CD8-positive, alpha-beta memory T cell (primary cell): Measurements from ENCODE around the gene CXCL17. TPM values are rescaled to one million over a fixed set of nuclear protein-coding genes. Genes with fewer than 3 reads are reported as not detected.
"Not testable (repeated sequence)": the region's sequence is repeated elsewhere in the genome, so short reads cannot be mapped to it uniquely, and the experiment has no call there.

Experiments used
- CTCF ChIA-PET: fragments of 350-600 bp; sonication (Branson Sonifier 250); formaldehyde crosslinking; loops from one replicate; lab custom pipeline; 2021; ENCODE audit warnings: antibody characterized with exemption; lab: Charles Lee
- POLR2A ChIA-PET: fragments of 350-600 bp; sonication (Branson Sonifier 250); formaldehyde crosslinking; loops from one replicate; lab custom pipeline; 2021; ENCODE audit warnings: antibody characterized with exemption; lab: Charles Lee
- DNase-seq, 5 donors: peaks; one replicate each; pipeline versions ENCODE4 v3.0.0 to v3.0.0-alpha.2; 2020 to 2022; ENCODE audit warnings: mixed read lengths in 1 of 5
- H3K27ac ChIP-seq: one replicate; pipeline ENCODE4 v1.7.0; 2013; ENCODE audit warnings: low read depth, mild to moderate bottlenecking, low read length, moderate library complexity
- H3K27me3 ChIP-seq: 2 replicates; pipeline ENCODE4 v1.7.0; 2013; ENCODE audit warnings: low read length, mild to moderate bottlenecking; ENCODE audit not compliant: insufficient read depth, poor library complexity, severe bottlenecking
- H3K36me3 ChIP-seq: 2 replicates; pipeline ENCODE4 v1.7.0; 2013; ENCODE audit warnings: mild to moderate bottlenecking, low read length, moderate library complexity; ENCODE audit not compliant: insufficient read depth
- H3K4me1 ChIP-seq: 2 replicates; pipeline ENCODE4 v1.7.0; 2013; ENCODE audit warnings: mild to moderate bottlenecking, low read length, moderate library complexity; ENCODE audit not compliant: insufficient read depth
- H3K4me3 ChIP-seq: 2 replicates; pipeline ENCODE4 v1.7.0; 2013; ENCODE audit warnings: mild to moderate bottlenecking, low read length
- H3K9me3 ChIP-seq: 2 replicates; pipeline ENCODE4 v1.7.0; 2013; ENCODE audit warnings: mild to moderate bottlenecking, low read length
- H3K27ac Mint-ChIP-seq, 8 donors: one replicate each; pipeline ENCODE4 v1.8.0; 2020 to 2021; ENCODE audit warnings: mixed read lengths in 8 of 8, mild to moderate bottlenecking in 6 of 8, inconsistent platforms in 3 of 8, moderate library complexity in 3 of 8
- H3K27me3 Mint-ChIP-seq, 2 donors: one replicate each; pipeline ENCODE4 v1.8.0; 2020 to 2021; ENCODE audit warnings: mixed read lengths in 2 of 2, mild to moderate bottlenecking in 1 of 2, moderate library complexity in 1 of 2
- H3K36me3 Mint-ChIP-seq, 3 donors: one replicate each; pipeline ENCODE4 v1.8.0; 2020 to 2021; ENCODE audit warnings: mixed read lengths in 3 of 3, inconsistent platforms in 1 of 3, mild to moderate bottlenecking in 1 of 3
- H3K4me1 Mint-ChIP-seq, 3 donors: one replicate each; pipeline ENCODE4 v1.8.0; 2020 to 2021; ENCODE audit warnings: mixed read lengths in 3 of 3, inconsistent platforms in 1 of 3, mild to moderate bottlenecking in 1 of 3
- H3K4me3 Mint-ChIP-seq, 7 donors: one replicate each; pipeline ENCODE4 v1.8.0; 2020 to 2021; ENCODE audit warnings: mixed read lengths in 7 of 7, mild to moderate bottlenecking in 6 of 7, moderate library complexity in 4 of 7, inconsistent platforms in 2 of 7
- H3K9me3 Mint-ChIP-seq, 5 donors: one replicate each; pipeline ENCODE4 v1.8.0; 2020 to 2022; ENCODE audit warnings: mixed read lengths in 5 of 5, mild to moderate bottlenecking in 3 of 5, moderate library complexity in 2 of 5, inconsistent platforms in 1 of 5
- polyA plus RNA-seq: library from polyadenylated mRNA; unstranded; fragments of 300-500 nt; fragmentation: Illumina TruSeq; gene quantifications from one replicate; pipeline ENCODE4 v1.2.3, GENCODE V29; 2021
- total RNA-seq, 2 experiments: library from RNA; stranded (reverse); gene quantifications; one replicate each; pipeline ENCODE4 v1.2.3, GENCODE V29; 2021

Gene CXCL17
- total RNA-seq: not detected
- polyA plus RNA-seq: not detected

DNA sequence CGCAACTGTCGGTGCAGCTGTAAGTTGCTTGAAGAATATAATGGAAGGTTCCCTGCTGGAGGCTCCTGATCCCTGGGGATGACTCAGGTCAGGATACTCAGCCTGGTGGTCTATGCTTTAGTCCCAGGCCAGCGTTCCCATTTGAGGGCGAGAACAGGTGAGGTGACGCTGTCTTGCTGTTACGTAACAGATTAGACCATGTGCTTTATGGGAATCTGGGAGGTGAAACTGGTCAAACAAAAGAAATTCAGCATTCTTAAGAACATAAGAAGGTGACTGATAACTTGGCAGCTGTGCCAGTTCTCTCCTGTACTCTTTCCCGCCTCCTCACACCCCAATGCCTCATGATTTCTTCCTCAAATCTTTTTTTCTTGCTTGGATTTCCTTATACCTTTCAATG is at the start of gene CXCL17:
Gene CXCL17 (minus strand): TSS at position 114 of the 400 bp plus-strand sequence. CDS start 114 bp downstream, outside the sequence.
- Mint-ChIP-seq H3K27me3 (no peaks in the 10 kb centered on the region), H3K27ac (peak within 1 kb of the TSS in 3 of 8 donors; percentile 27 to 58 (median 52)), H3K36me3 (no peaks in the 10 kb centered on the region), H3K9me3 (no peaks in the 10 kb centered on the region), H3K4me1 (peaks cover 20 to 31% (median 21%) of the 10 kb centered on the region in 3 donors), H3K4me3 (no peak within 1 kb of the TSS)
- no peaks in the 10 kb centered on the region for H3K27me3 ChIP-seq
- CTCF ChIA-PET: interaction anchor here (3.3 kb wide), 1 partner anchor 7 kb away, joined by 33 read pairs; no protein-coding TSS in a partner anchor
- no peaks in the 10 kb centered on the region for H3K36me3 ChIP-seq
- no peaks in the 10 kb centered on the region for H3K9me3 ChIP-seq
- DNase-seq: no peak
- POLR2A ChIA-PET: no interaction called here
- peaks cover 19% of the 10 kb centered on the region for H3K4me1 ChIP-seq
- H3K27ac ChIP-seq: no peak within 1 kb of the TSS
- H3K4me3 ChIP-seq: no peak within 1 kb of the TSS

DNA sequence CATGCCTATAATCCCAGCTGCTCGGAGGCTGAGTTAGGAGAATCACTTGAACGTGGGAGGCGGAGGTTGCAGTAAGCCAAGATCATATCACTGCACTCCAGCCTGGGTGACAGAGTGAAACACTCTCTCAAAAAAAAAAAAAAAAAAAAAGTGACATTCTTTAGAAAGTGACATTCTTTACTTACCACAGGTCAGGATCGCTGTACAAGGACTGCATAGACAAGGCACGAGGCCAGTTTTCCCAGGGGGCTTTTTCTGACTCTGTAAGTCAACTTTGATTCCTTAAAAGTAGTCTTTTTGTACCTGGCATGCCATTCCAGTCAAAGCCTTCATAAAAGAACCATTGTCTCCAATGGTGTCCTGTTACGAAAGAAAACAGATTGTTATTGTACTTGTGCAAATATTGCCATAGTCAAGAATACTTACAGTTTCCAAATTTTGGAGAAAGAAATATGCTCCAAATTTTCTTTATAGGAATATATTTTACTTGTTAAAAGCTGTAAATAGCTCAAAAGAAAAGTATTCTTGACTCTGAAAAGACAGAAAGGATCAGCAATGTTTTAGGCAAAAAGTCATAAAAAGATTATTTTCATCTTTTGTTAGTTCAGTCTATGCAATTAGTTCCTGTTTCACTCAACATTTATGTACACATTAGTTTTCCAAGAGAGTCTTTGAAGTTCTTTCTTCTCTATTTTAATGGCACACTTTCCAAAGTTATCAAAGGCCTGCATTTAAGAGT is 46.2 kb upstream of the CXCL17 start:
- Mint-ChIP-seq H3K4me3 (no peak overlapping the region), H3K4me1 (peaks cover 0 to 3% (median 0%) of the 10 kb centered on the region in 3 donors), H3K9me3 (no peaks in the 10 kb centered on the region), H3K27ac (no peak overlapping the region), H3K27me3 (no peaks in the 10 kb centered on the region), H3K36me3 (peaks cover 0 to 2% (median 0%) of the 10 kb centered on the region in 3 donors)
- no peak for DNase-seq
- no peaks in the 10 kb centered on the region for H3K36me3 ChIP-seq
- no peaks in the 10 kb centered on the region for H3K9me3 ChIP-seq
- no peak overlapping the region for H3K4me3 ChIP-seq
- no peak overlapping the region for H3K27ac ChIP-seq
- POLR2A ChIA-PET: no interaction called here
- H3K4me1 ChIP-seq: no peaks in the 10 kb centered on the region
- no peaks in the 10 kb centered on the region for H3K27me3 ChIP-seq
- CTCF ChIA-PET: no interaction called here

DNA sequence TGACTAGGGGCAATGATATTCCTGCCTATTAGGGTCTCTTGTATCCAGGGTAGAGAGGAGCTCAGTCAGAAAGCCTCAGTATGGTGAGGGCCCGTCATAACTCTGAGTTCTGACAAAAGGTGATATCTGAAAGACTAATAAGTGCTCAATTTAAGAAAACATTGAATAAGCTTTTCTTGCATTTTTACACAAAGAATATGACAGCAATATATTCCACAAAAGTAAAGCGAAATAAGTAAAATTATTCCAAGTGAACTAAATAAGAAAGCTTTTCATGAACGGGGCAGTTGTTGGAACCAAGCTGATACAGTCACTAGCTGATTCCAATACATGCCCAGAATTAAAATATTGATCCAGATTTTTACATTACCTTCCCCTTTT is 45.0 kb upstream of the CXCL17 start:
- Mint-ChIP-seq H3K4me1 (peaks cover 0 to 3% (median 0%) of the 10 kb centered on the region in 3 donors), H3K27me3 (no peaks in the 10 kb centered on the region), H3K9me3 (no peaks in the 10 kb centered on the region), H3K36me3 (peaks cover 0 to 3% (median 0%) of the 10 kb centered on the region in 3 donors), H3K4me3 (no peak overlapping the region), H3K27ac (no peak overlapping the region)
- Histone ChIP-seq H3K4me3 (no peak overlapping the region), H3K27ac (no peak overlapping the region), H3K27me3 (no peaks in the 10 kb centered on the region), H3K36me3 (no peaks in the 10 kb centered on the region), H3K9me3 (no peaks in the 10 kb centered on the region), H3K4me1 (no peaks in the 10 kb centered on the region)
- CTCF ChIA-PET: no interaction called here
- POLR2A ChIA-PET: no interaction called here
- DNase-seq: no peak

DNA sequence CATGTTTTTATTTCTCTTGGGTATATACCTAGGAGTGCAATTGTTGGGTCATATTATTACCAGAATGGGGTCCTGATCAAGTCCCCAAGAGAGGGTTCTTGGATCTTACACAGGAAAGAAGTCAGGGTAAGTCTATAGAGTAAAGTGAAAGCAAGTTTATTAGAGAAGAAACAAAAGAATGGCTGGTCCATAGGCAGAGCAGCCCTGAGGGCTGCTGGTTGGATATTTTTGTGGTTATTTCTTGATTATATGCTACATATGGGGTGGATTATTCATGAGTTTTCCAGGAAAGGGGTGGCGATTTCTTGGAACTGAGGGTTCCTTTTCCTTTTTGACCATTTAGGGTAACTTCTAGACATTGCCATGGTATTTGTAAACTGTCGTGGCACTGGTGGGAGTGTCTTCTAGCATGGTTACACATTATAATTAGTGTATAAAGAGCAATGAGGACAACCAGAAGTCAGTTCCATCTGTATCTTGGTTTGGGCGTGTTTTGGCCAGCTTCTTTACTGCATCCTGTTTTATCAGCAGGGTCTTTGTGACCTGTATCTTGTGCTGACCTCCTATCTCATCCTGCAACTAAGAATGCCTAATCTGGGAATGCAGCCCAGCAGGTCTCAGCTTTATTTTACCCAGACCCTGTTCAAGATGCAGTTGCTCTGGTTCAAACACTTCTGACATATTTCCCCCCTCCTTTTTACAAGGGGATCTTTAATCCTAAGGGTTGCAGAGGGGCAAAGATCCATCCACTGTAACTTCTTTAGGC is 44.5 kb upstream of the CXCL17 start:
- no peak overlapping the region for H3K4me3 ChIP-seq
- peaks cover 0 to 3% (median 0%) of the 10 kb centered on the region in 3 donors for H3K36me3 Mint-ChIP-seq
- peak overlapping the region in 2 of 8 donors; percentile 16 to 32 for H3K27ac Mint-ChIP-seq
- H3K4me1 ChIP-seq: no peaks in the 10 kb centered on the region
- ChIA-PET POLR2A (no interaction called here), CTCF (no interaction called here)
- H3K9me3 ChIP-seq: no peaks in the 10 kb centered on the region
- no peaks in the 10 kb centered on the region for H3K27me3 Mint-ChIP-seq
- H3K27ac ChIP-seq: no peak overlapping the region
- H3K9me3 Mint-ChIP-seq: no peaks in the 10 kb centered on the region
- H3K4me3 Mint-ChIP-seq: no peak overlapping the region
- no peak for DNase-seq
- H3K36me3 ChIP-seq: no peaks in the 10 kb centered on the region
- H3K27me3 ChIP-seq: no peaks in the 10 kb centered on the region
- H3K4me1 Mint-ChIP-seq: peaks cover 0 to 3% (median 0%) of the 10 kb centered on the region in 3 donors

GRCh38 chr19:42485036-42485435 is 42.3 kb upstream of the CXCL17 start:
- H3K9me3 Mint-ChIP-seq, H3K36me3 Mint-ChIP-seq, H3K36me3 ChIP-seq, H3K27me3 ChIP-seq, H3K9me3 ChIP-seq, H3K4me3 ChIP-seq, H3K4me3 Mint-ChIP-seq, CTCF ChIA-PET, POLR2A ChIA-PET, DNase-seq, H3K27ac ChIP-seq, H3K27me3 Mint-ChIP-seq: not testable (repeated sequence)
- H3K4me1 ChIP-seq: peaks cover 14% of the 10 kb centered on the region
- Mint-ChIP-seq H3K4me1 (peaks cover 11 to 18% (median 18%) of the 10 kb centered on the region in 3 donors), H3K27ac (peak overlapping the region in 1 of 8 donors; percentile 8)

DNA sequence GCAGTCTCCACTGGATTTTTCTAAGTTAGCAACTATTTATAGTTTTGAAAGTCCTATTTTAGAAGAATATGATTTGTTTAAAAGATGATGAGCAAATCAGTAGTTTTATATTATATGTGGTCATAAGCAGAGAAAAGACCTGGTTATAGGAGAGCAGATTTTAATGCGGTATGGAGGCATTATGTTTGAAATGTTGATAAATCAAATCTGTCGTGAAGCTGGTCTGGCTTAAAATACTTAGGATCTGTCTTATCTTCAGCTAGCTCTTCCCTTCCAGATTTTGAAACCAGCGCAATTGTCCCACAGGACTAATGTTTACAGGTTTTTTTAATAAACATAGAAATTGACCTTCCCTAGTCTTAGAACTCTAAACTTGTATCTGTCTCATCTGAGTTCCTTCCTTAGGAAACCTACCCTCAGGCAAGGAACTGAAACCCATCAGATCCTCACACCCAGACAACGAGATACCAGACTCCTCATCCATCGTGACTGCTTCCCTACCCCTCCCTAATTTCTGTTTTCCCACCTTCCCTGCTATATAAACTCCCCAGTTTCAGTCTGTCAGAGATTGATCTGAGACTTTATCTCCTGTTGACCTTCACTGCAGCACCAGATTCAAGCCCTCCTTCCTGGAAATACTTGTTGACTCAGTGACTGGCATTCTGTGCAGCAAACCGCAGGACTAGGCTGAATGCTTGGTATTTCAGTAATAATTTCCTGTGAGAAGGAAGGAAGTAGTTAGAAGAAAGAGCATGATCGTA is 37.8 kb upstream of the CXCL17 start:
- DNase-seq: no peak
- ChIA-PET POLR2A (no interaction called here), CTCF (no interaction called here)
- no peaks in the 10 kb centered on the region for H3K36me3 ChIP-seq
- no peak overlapping the region for H3K27ac ChIP-seq
- Mint-ChIP-seq H3K27me3 (peaks cover 0 to 2% of the 10 kb centered on the region in 2 donors), H3K27ac (peak overlapping the region; percentile 15 to 86 (median 62)), H3K9me3 (no peaks in the 10 kb centered on the region), H3K36me3 (peaks cover 0 to 1% (median 0%) of the 10 kb centered on the region in 3 donors), H3K4me3 (peak overlapping the region in 6 of 7 donors; percentile 1 to 72 (median 30)), H3K4me1 (peaks cover 13 to 18% (median 15%) of the 10 kb centered on the region in 3 donors)
- H3K4me1 ChIP-seq: peaks cover 14% of the 10 kb centered on the region
- no peaks in the 10 kb centered on the region for H3K27me3 ChIP-seq
- H3K4me3 ChIP-seq: no peak overlapping the region
- no peaks in the 10 kb centered on the region for H3K9me3 ChIP-seq

DNA sequence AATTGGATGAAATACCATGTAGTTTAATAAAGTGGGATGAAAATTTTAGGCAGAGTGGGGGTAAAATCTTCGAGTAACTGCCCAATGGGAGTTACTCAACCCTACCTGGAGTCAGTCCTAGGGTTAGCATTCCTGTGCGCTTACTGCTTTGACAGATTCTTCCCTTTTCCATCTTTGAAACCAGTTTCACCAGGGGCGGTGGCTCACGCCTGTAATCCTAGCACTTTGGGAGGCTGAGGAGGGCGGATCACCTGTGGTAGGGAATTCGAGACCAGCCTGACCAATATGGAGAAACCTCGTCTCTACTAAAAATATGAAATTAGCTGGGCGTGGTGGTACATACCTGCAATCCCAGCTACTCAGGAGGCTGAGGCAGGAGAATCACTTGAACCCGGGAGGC is 37.0 kb upstream of the CXCL17 start:
- peaks cover 14% of the 10 kb centered on the region for H3K4me1 ChIP-seq
- H3K27me3 ChIP-seq: no peaks in the 10 kb centered on the region
- no peaks in the 10 kb centered on the region for H3K9me3 ChIP-seq
- H3K4me3 Mint-ChIP-seq: no peak overlapping the region
- peaks cover 0 to 2% of the 10 kb centered on the region in 2 donors for H3K27me3 Mint-ChIP-seq
- H3K27ac ChIP-seq: no peak overlapping the region
- ChIA-PET POLR2A (no interaction called here), CTCF (no interaction called here)
- H3K4me1 Mint-ChIP-seq: peaks cover 13 to 18% (median 15%) of the 10 kb centered on the region in 3 donors
- H3K27ac Mint-ChIP-seq: no peak overlapping the region
- no peaks in the 10 kb centered on the region for H3K36me3 ChIP-seq
- no peaks in the 10 kb centered on the region for H3K9me3 Mint-ChIP-seq
- H3K36me3 Mint-ChIP-seq: peaks cover 0 to 1% (median 0%) of the 10 kb centered on the region in 3 donors
- no peak overlapping the region for H3K4me3 ChIP-seq
- no peak for DNase-seq
